ENCODE data around the gene AGPAT4. TPM values are rescaled to one million over a fixed set of nuclear protein-coding genes. Genes with fewer than 3 reads are reported as not detected.

The AGPAT4 gene
- total RNA-seq, 1 experiment from 2014 or later = 15.5 TPM

GRCh38 chr6:161238081-161238480, 35.8 kb downstream of the AGPAT4 start:
- H3K9ac ChIP-seq (ENCODE audit: low read length) = no peak overlapping the region
- H3K4me3 ChIP-seq (replicated peaks in 1 of 2; ENCODE audit: low read depth in 1 of 2, low read length in 2 of 2) = no peak overlapping the region
- no TSS peak for BruUV-seq (replicated peaks)
- CTCF ChIA-PET = no interaction called here
- no peak overlapping the region for H3K4me2 ChIP-seq (ENCODE audit: low read length)
- H4K20me1 ChIP-seq (ENCODE audit: insufficient read depth) = no peaks in the 10 kb centered on the region
- POLR2A ChIA-PET = no interaction called here
- ATAC-seq (no peak), DNase-seq (ENCODE audit: low read depth, low spot score) (no peak)
- no peaks in the 10 kb centered on the region for H3K27me3 ChIP-seq (ENCODE audit: insufficient read depth, low read length)
- no peak overlapping the region for H3K27ac ChIP-seq (ENCODE audit: low read depth, low read length)
- intact Hi-C loops (cut with micrococcal nuclease) = loop anchor here (5.0 kb wide), 1 partner anchor 134 kb away; no protein-coding TSS in a partner anchor
- H3K9me3 ChIP-seq (ENCODE audit: control insufficient read depth in 1 of 2, insufficient read depth in 1 of 2, low read depth in 1 of 2, low read length in 2 of 2) = no peaks in the 10 kb centered on the region
- peaks cover 0 to 16% of the 10 kb centered on the region in 2 experiments; a peak in 2 of 4 replicates for H3K4me1 ChIP-seq (ENCODE audit: control insufficient read depth in 1 of 2, insufficient read depth in 2 of 2, low read length in 2 of 2)
- no peaks in the 10 kb centered on the region for H3K9me2 ChIP-seq (ENCODE audit: insufficient read depth)
- TF ChIP-seq ELF1 (IDR thresholded peaks at IDR 0.05; ENCODE audit: borderline replicate concordance, low read depth) (no peak), MAX (IDR thresholded peaks at IDR 0.05) (no peak), JUND (IDR thresholded peaks at IDR 0.05) (no peak), EZH2phosphoT487 (IDR thresholded peaks at IDR 0.05; ENCODE audit: borderline replicate concordance) (no peak), ZNF274 (IDR thresholded peaks at IDR 0.05; ENCODE audit: low read depth, low read length) (no peak), SRF (IDR thresholded peaks at IDR 0.05; ENCODE audit: low read depth) (no peak), SP1 (IDR thresholded peaks at IDR 0.05; ENCODE audit: low read depth) (no peak), POLR2A (IDR thresholded peaks at IDR 0.05; ENCODE audit: borderline replicate concordance, extremely low read depth, insufficient read depth, insufficient read length) (no peak)
- TF ChIP-seq, protein P1, sequence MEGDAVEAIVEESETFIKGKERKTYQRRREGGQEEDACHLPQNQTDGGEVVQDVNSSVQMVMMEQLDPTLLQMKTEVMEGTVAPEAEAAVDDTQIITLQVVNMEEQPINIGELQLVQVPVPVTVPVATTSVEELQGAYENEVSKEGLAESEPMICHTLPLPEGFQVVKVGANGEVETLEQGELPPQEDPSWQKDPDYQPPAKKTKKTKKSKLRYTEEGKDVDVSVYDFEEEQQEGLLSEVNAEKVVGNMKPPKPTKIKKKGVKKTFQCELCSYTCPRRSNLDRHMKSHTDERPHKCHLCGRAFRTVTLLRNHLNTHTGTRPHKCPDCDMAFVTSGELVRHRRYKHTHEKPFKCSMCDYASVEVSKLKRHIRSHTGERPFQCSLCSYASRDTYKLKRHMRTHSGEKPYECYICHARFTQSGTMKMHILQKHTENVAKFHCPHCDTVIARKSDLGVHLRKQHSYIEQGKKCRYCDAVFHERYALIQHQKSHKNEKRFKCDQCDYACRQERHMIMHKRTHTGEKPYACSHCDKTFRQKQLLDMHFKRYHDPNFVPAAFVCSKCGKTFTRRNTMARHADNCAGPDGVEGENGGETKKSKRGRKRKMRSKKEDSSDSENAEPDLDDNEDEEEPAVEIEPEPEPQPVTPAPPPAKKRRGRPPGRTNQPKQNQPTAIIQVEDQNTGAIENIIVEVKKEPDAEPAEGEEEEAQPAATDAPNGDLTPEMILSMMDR (IDR thresholded peaks at IDR 0.05 in 2 of 3, conservative IDR thresholded peaks at IDR 0.05 in 1 of 3; ENCODE audit: borderline replicate concordance in 1 of 3, insufficient read depth in 1 of 3, low read depth in 2 of 3, low read length in 2 of 3) = no peak
- TF ChIP-seq, protein P2, sequence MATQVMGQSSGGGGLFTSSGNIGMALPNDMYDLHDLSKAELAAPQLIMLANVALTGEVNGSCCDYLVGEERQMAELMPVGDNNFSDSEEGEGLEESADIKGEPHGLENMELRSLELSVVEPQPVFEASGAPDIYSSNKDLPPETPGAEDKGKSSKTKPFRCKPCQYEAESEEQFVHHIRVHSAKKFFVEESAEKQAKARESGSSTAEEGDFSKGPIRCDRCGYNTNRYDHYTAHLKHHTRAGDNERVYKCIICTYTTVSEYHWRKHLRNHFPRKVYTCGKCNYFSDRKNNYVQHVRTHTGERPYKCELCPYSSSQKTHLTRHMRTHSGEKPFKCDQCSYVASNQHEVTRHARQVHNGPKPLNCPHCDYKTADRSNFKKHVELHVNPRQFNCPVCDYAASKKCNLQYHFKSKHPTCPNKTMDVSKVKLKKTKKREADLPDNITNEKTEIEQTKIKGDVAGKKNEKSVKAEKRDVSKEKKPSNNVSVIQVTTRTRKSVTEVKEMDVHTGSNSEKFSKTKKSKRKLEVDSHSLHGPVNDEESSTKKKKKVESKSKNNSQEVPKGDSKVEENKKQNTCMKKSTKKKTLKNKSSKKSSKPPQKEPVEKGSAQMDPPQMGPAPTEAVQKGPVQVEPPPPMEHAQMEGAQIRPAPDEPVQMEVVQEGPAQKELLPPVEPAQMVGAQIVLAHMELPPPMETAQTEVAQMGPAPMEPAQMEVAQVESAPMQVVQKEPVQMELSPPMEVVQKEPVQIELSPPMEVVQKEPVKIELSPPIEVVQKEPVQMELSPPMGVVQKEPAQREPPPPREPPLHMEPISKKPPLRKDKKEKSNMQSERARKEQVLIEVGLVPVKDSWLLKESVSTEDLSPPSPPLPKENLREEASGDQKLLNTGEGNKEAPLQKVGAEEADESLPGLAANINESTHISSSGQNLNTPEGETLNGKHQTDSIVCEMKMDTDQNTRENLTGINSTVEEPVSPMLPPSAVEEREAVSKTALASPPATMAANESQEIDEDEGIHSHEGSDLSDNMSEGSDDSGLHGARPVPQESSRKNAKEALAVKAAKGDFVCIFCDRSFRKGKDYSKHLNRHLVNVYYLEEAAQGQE (IDR thresholded peaks at IDR 0.05; ENCODE audit: low read depth) = no peak
- H2AFZ ChIP-seq (ENCODE audit: low read depth, low read length, poor library complexity, severe bottlenecking) = no peak overlapping the region
- no peaks in the 10 kb centered on the region for H3K36me3 ChIP-seq (ENCODE audit: control insufficient read depth in 1 of 2, insufficient read depth in 2 of 2, low read length in 2 of 2)
- RAD21 ChIA-PET (ENCODE audit: low non-redundant PET in 1 of 2, low total read pairs in 2 of 2, uncharacterized antibody in 2 of 2, unreplicated experiment in 2 of 2) = no interaction called here
- no peaks in the 10 kb centered on the region for H3K79me2 ChIP-seq (ENCODE audit: insufficient read depth, low read length)

Data from HCT116 (cell line).